Measurements from ENCODE around the gene NLRP1.

GRCh38 chr17:5509482-5509881, 74.8 kb downstream of the NLRP1 start:
- TF ChIP-seq CTCF (IDR thresholded peaks at IDR 0.05) (no peak), POLR2A (IDR thresholded peaks at IDR 0.05) (no peak)
